GM12874 (cell line): ENCODE results near the gene HDAC11.

Experiments used
- CTCF ChIP-seq: IDR thresholded peaks from 2 replicates; pipeline ENCODE4 v1.5.1; 2011; ENCODE audit warnings: low read depth, mild to moderate bottlenecking, control low read depth, low read length, moderate library complexity; ENCODE audit not compliant: insufficient read depth

HDAC11 gene

GRCh38 chr3:13548696-13549622 lies 68.9 kb downstream of the HDAC11 start, which contains the start of gene FBLN2:
Gene FBLN2, plus strand, starts transcription at chr3:13549125. Its CDS starts 21,231 bp downstream, at chr3:13570356.
- no peak for TF ChIP-seq CTCF

- TF ChIP-seq CTCF = no peak
These were observed 69.7 kb downstream of the HDAC11 start for GRCh38 chr3:13549623-13550422.

- TF ChIP-seq CTCF = no peak
These were observed 70.3 kb downstream of the HDAC11 start for GRCh38 chr3:13550423-13550690.

- no peak for TF ChIP-seq CTCF
These were observed 70.8 kb downstream of the HDAC11 start for GRCh38 chr3:13550791-13551360.

GRCh38 chr3:13552857-13553652 lies 72.9 kb downstream of the HDAC11 start:
- no peak for TF ChIP-seq CTCF

- no peak for TF ChIP-seq CTCF
These were observed 73.6 kb downstream of the HDAC11 start for GRCh38 chr3:13553686-13554085.
